ENCODE measurements around the gene URM1.

The URM1 gene

DNA sequence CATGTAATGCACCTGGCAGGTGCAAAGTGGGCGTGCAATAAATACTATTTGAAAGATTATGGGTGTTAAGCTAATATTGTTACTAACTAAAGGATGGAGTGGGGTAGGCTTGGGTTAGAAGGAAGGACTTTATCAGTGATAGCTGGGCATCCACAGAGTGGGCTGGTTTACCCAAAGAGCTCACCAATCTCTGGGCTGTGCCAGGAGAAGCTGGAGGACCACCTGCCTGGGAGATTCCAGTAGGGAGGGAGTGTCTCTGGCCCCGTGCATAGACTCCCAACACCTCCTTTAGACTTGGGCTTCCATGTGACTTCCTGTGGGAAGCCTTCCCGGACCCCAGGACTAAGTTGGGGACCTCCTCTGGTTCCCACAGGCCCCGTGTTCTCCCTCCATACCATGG lies 5.6 kb upstream of the URM1 start:
- H3K27ac Mint-ChIP-seq: peak overlapping the region; percentile 45
- H3K4me3 Mint-ChIP-seq: no peak overlapping the region
- no peaks in the 10 kb centered on the region for H3K9me3 Mint-ChIP-seq
- peaks cover 27% of the 10 kb centered on the region for H3K4me1 Mint-ChIP-seq (ENCODE audit: low read depth)
- H3K36me3 Mint-ChIP-seq (ENCODE audit: low read depth): no peaks in the 10 kb centered on the region
- H3K27me3 Mint-ChIP-seq: no peaks in the 10 kb centered on the region

DNA sequence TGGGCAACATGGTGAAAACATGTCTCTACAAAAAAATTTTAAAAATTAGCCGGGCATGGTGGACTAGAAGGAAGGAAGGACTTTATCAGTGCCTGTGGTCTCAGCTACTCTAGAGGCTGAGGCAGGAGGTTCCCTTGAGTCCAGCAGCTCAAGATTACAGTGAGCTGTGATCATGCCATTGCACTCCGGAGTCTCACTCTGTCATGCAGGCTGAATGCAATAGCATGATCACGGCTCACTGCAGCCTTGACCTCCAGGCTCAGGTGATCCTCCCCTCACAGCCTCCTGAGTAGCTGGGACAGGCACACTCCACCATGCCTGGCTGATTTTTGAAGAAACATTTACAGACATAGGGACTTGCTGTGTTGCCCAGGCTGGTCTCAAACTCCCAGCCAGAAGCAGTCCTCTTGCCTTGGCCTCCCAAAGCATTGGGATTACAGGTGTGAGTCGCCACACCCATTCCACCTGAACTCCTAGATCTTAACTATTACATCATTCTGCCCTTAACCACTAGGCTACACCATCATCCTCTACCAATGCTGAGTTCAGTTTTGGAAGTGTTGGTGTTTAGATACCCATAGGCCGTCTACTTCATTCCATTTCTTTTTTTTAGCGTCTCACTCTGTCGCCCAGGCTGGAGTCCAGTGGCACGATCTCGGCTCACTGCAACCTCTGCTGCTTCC lies 2.0 kb upstream of the URM1 start:
- Mint-ChIP-seq H3K4me1 (ENCODE audit: low read depth) (peaks cover 36% of the 10 kb centered on the region), H3K27me3 (no peaks in the 10 kb centered on the region), H3K27ac (no peak overlapping the region), H3K4me3 (no peak overlapping the region), H3K9me3 (no peaks in the 10 kb centered on the region), H3K36me3 (ENCODE audit: low read depth) (peaks cover 22% of the 10 kb centered on the region)

- peak overlapping the region; percentile 98 for H3K4me3 Mint-ChIP-seq
- H3K27ac Mint-ChIP-seq: peak overlapping the region; percentile 95
- H3K4me1 Mint-ChIP-seq (ENCODE audit: low read depth): peaks cover 32% of the 10 kb centered on the region
- H3K36me3 Mint-ChIP-seq (ENCODE audit: low read depth): peaks cover 22% of the 10 kb centered on the region
- H3K9me3 Mint-ChIP-seq: no peaks in the 10 kb centered on the region
- H3K27me3 Mint-ChIP-seq: no peaks in the 10 kb centered on the region
Measured at GRCh38 chr9:128370367-128370751, 815 bp upstream of the URM1 start.

- peak overlapping the region; percentile 95 for H3K27ac Mint-ChIP-seq
- no peaks in the 10 kb centered on the region for H3K27me3 Mint-ChIP-seq
- peaks cover 26% of the 10 kb centered on the region for H3K36me3 Mint-ChIP-seq (ENCODE audit: low read depth)
- H3K4me3 Mint-ChIP-seq: peak overlapping the region; percentile 98
- peaks cover 30% of the 10 kb centered on the region for H3K4me1 Mint-ChIP-seq (ENCODE audit: low read depth)
- no peaks in the 10 kb centered on the region for H3K9me3 Mint-ChIP-seq
Measured at GRCh38 chr9:128371630-128372117, 500 bp downstream of the URM1 start.

- peak overlapping the region; percentile 95 for H3K27ac Mint-ChIP-seq
Measured at GRCh38 chr9:128372188-128372641, 1.0 kb downstream of the URM1 start.

DNA sequence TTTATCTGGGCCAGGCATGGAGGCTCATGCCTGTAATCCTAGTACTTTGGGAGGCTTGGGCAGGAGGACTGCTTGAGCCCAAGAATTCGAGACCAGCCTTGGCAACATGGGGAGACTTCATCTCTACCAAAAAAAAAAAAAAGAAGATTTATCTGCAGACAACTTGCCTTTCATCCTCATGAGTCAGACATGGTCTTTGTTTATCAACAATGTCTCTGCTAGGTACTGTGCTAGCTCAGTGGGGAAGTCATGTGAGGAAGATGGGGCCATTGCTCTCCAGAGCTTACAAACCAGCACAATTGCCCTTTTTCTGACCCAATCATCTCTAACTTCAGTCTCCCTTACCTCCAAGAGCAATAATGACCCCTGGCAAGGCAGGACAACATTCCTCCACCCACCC lies 1.6 kb downstream of the URM1 start:
- H3K27ac Mint-ChIP-seq: peak overlapping the region; percentile 95
- H3K4me1 Mint-ChIP-seq (ENCODE audit: low read depth): peaks cover 34% of the 10 kb centered on the region
- H3K27me3 Mint-ChIP-seq: no peaks in the 10 kb centered on the region
- H3K9me3 Mint-ChIP-seq: no peaks in the 10 kb centered on the region
- peaks cover 26% of the 10 kb centered on the region for H3K36me3 Mint-ChIP-seq (ENCODE audit: low read depth)
- H3K4me3 Mint-ChIP-seq: peak overlapping the region; percentile 98

More at GRCh38 chr9:128372188-128372641, 1.0 kb downstream of the URM1 start:
- Mint-ChIP-seq H3K4me3 (peak overlapping the region; percentile 98), H3K27me3 (no peaks in the 10 kb centered on the region), H3K4me1 (ENCODE audit: low read depth) (peaks cover 34% of the 10 kb centered on the region), H3K9me3 (no peaks in the 10 kb centered on the region), H3K36me3 (ENCODE audit: low read depth) (peaks cover 26% of the 10 kb centered on the region)

- Mint-ChIP-seq H3K4me3 (no peak overlapping the region), H3K4me1 (ENCODE audit: low read depth) (peaks cover 34% of the 10 kb centered on the region), H3K27me3 (no peaks in the 10 kb centered on the region), H3K36me3 (ENCODE audit: low read depth) (peaks cover 35% of the 10 kb centered on the region), H3K9me3 (no peaks in the 10 kb centered on the region), H3K27ac (no peak overlapping the region)
Measured at GRCh38 chr9:128374221-128374675, 3.1 kb downstream of the URM1 start.

DNA sequence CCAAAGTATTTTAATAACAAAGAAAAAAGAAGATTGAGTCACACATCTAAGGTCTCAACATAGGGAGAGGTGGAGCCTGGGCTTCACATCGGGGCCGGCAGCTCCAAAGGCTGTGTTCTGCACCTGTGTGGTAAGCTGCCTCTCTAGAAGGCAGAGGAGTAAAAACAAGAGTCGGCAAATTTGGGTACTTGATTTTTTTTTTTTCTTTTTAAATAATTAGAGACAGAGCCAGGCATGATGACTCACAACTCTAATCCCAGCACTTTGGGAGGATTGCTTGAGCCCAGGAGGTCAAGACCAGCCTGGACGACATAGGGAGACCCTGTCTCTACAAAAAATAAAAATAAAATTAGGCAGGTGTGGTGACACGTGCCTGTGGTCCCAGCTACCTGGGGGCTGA lies 4.7 kb downstream of the URM1 start:
- no peak overlapping the region for H3K4me3 Mint-ChIP-seq
- peaks cover 25% of the 10 kb centered on the region for H3K4me1 Mint-ChIP-seq (ENCODE audit: low read depth)
- no peak overlapping the region for H3K27ac Mint-ChIP-seq
- H3K9me3 Mint-ChIP-seq: no peaks in the 10 kb centered on the region
- peaks cover 35% of the 10 kb centered on the region for H3K36me3 Mint-ChIP-seq (ENCODE audit: low read depth)
- no peaks in the 10 kb centered on the region for H3K27me3 Mint-ChIP-seq

GRCh38 chr9:128382261-128382660 lies 11.1 kb downstream of the URM1 start:
- no peak overlapping the region for H3K27ac Mint-ChIP-seq
- H3K9me3 Mint-ChIP-seq: no peaks in the 10 kb centered on the region
- H3K27me3 Mint-ChIP-seq: no peaks in the 10 kb centered on the region
- peaks cover 23% of the 10 kb centered on the region for H3K36me3 Mint-ChIP-seq (ENCODE audit: low read depth)
- no peak overlapping the region for H3K4me3 Mint-ChIP-seq
- no peaks in the 10 kb centered on the region for H3K4me1 Mint-ChIP-seq (ENCODE audit: low read depth)

GRCh38 chr9:128383007-128383753 lies 12.0 kb downstream of the URM1 start:
- no peak overlapping the region for H3K27ac Mint-ChIP-seq
- H3K27me3 Mint-ChIP-seq: no peaks in the 10 kb centered on the region
- no peaks in the 10 kb centered on the region for H3K9me3 Mint-ChIP-seq
- no peaks in the 10 kb centered on the region for H3K4me1 Mint-ChIP-seq (ENCODE audit: low read depth)
- H3K36me3 Mint-ChIP-seq (ENCODE audit: low read depth): peaks cover 30% of the 10 kb centered on the region
- H3K4me3 Mint-ChIP-seq: no peak overlapping the region

DNA sequence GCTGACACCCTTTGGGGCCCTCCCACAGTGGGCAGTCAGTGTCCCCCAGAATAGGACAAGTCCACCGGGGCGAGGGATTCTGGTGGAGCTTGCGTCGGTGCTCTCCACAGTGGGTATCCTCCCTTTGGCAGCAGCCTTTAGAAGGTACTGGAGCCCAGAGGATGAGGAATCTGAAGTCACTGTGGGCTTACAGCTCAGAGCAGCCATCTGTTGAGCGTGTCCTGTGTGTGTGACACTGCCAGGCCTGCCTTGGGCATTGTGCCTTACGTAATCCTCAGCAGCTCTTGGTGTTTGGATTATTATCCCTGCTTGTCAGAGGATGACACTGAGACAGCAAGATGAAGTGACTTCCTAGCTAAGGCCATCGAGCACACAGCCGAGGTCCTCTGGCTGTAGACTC lies 12.6 kb downstream of the URM1 start:
- H3K36me3 Mint-ChIP-seq (ENCODE audit: low read depth): peaks cover 26% of the 10 kb centered on the region

GRCh38 chr9:128384801-128385495 lies 13.8 kb downstream of the URM1 start:
- H3K4me1 Mint-ChIP-seq (ENCODE audit: low read depth): no peaks in the 10 kb centered on the region
- no peak overlapping the region for H3K4me3 Mint-ChIP-seq
- H3K36me3 Mint-ChIP-seq (ENCODE audit: low read depth): peaks cover 22% of the 10 kb centered on the region
- H3K27ac Mint-ChIP-seq: no peak overlapping the region
- no peaks in the 10 kb centered on the region for H3K9me3 Mint-ChIP-seq
- H3K27me3 Mint-ChIP-seq: no peaks in the 10 kb centered on the region

More for the DNA sequence above, 12.6 kb downstream of the URM1 start:
- H3K4me1 Mint-ChIP-seq (ENCODE audit: low read depth): no peaks in the 10 kb centered on the region
- H3K27ac Mint-ChIP-seq: no peak overlapping the region
- H3K27me3 Mint-ChIP-seq: no peaks in the 10 kb centered on the region
- no peak overlapping the region for H3K4me3 Mint-ChIP-seq
- no peaks in the 10 kb centered on the region for H3K9me3 Mint-ChIP-seq

- Mint-ChIP-seq H3K27ac (no peak overlapping the region), H3K4me1 (ENCODE audit: low read depth) (no peaks in the 10 kb centered on the region), H3K9me3 (no peaks in the 10 kb centered on the region), H3K27me3 (no peaks in the 10 kb centered on the region), H3K4me3 (no peak overlapping the region), H3K36me3 (ENCODE audit: low read depth) (peaks cover 22% of the 10 kb centered on the region)
Measured at GRCh38 chr9:128385496-128386460, 14.6 kb downstream of the URM1 start.

DNA sequence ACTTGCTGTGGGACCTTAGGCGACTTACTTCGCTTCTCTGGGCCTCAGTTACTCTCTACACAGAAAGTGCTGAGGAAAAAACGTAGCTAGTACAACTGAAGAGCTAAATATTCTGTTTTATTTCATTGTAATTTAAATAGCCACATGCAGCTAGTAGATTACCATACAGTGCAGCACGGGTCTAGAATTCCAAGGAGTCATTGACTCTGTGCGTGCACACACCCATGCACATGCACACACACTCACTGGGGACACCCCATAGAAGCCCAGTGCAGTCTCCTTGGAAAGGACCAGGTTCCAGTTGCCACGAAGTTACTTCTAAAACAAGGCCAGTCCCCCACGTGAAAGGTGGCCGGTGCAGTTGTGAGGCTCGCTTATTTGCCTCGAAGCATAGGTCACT lies 17.0 kb downstream of the URM1 start:
- Mint-ChIP-seq H3K27me3 (no peaks in the 10 kb centered on the region), H3K4me1 (ENCODE audit: low read depth) (no peaks in the 10 kb centered on the region), H3K4me3 (no peak overlapping the region), H3K27ac (no peak overlapping the region), H3K9me3 (no peaks in the 10 kb centered on the region), H3K36me3 (ENCODE audit: low read depth) (peaks cover 26% of the 10 kb centered on the region)
